HG03442 (cell line): ENCODE results near the gene C14orf39.

Experiments
- ATAC-seq: cut with Tn5 transposase; IDR thresholded peaks from one replicate; pipeline ENCODE4 v1.9.1; 2021; ENCODE audit warnings: mild to moderate bottlenecking, moderate library complexity; ENCODE audit not compliant: unreplicated experiment

The C14orf39 gene, protein sequence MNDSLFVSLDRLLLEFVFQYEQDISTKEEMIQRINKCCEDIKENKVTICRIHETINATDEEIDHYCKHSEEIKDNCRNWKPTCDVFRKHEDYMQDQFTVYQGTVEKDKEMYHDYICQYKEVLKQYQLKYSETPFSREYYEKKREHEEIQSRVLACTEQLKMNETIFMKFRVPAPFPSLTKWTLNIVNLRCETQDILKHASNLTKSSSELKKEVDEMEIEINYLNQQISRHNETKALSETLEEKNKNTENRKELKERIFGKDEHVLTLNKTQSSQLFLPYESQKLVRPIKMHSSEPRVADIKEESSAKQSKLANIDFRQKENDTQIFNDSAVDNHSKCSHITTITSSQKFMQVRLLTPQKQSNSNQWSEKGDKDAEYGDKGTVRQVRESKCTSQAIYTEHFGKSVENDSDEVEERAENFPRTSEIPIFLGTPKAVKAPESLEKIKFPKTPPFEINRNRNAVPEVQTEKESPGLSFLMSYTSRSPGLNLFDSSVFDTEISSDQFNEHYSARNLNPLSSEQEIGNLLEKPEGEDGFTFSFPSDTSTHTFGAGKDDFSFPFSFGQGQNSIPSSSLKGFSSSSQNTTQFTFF

GRCh38 chr14:60485598-60486251 is at the start of gene C14orf39:
Gene C14orf39, minus strand, starts transcription at chr14:60486063. Its CDS starts 985 bp downstream, at chr14:60485078.
- no peak for ATAC-seq

DNA sequence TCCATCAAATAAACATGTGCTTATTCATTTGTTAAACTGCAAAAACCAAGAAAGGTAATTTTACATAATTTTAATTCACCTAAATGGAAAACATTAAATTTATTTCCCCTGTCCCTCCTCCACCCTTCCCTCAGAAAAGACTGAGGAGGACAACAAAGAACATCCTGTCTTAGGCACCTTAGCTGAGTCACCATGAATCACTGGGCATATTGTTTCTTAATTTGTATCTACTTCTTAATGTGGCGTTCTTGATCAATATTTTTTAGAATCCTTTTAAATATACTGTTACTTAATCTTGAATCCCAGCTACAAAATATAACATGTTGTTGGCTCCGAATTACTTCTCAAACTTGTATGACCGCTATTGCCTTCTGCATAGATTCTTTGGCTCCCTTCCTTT is 46.6 kb upstream of the C14orf39 start:
- ATAC-seq, result no peak

GRCh38 chr14:60515511-60516289 is 29.8 kb upstream of the C14orf39 start:
- ATAC-seq, result peak; percentile 24

GRCh38 chr14:60514741-60515491 is 29.1 kb upstream of the C14orf39 start:
- peak; percentile 67 for ATAC-seq

GRCh38 chr14:60514378-60514740 is 28.5 kb upstream of the C14orf39 start:
- no peak for ATAC-seq

GRCh38 chr14:60512973-60513571 is 27.2 kb upstream of the C14orf39 start:
- no peak for ATAC-seq

GRCh38 chr14:60512126-60512525 is 26.3 kb upstream of the C14orf39 start:
- no peak for ATAC-seq

DNA sequence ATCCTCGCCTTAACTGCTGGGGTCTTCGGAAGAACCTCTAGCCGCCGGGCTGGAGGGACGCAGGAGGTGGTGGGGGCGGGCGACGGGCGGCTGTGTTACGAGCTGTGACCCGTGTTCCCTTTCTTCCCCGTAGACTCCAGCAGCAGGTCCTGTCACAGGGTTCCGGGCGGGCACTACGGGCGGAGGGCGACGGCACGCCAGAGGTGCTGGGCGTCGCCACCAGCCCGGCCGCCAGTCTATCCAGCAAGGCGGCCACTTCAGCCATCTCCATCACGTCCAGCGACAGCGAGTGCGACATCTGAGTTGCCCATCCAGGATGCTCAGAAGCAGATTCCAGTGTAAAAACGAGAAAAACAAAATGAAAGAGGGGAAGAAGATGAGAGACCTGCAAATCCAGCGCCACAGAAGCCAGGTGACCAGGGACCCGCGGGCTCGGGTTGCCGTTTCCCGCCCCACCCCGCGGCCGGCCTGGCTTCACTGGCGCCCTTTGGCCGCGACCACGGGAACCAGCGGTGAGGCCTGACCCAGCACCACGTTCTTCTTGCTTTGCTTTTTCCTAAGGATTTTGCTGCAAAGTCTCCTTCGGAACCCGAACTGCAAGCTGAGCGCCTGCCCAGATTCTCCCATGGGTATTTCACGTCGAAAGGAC is 25.2 kb upstream of the C14orf39 start:
- no peak for ATAC-seq

DNA sequence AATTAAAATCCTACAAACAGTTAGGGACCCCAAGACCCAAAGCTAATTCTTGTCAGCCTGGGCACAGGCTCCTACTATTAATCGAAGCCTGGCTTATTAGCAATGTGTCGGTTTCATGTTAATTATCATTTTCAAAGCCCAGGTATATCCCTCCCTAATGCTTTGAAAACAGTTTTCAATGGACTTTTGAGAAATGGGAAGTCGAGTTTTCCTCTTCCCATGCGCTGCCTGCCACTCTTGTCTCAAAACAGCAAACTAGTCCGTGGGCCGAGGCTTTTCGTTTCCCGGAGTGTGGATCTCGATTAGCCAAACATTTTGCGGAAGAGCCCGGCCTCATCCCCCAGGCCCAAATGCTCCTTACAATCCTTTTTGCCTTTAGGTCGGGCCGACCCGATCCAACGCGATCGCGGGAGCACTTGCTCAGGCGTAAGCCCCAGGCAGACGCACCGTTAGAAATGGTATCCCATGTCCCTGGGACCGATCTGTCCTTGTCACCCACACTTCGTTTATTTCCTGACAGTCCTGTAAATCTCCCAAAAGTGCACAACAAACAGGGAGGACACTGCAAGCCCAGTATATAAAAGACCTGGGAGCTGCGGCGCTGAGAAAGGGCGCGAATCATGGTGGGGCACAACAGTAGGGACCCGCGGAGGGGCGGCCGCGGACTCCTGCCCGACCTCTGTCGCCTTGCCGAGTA is 24.5 kb upstream of the C14orf39 start:
- no peak for ATAC-seq

- no peak for ATAC-seq
These were observed 23.8 kb upstream of the C14orf39 start for GRCh38 chr14:60509438-60510253.

- no peak for ATAC-seq
These were observed 23.0 kb upstream of the C14orf39 start, which contains the start of gene SIX6 for GRCh38 chr14:60508707-60509437. Gene SIX6, plus strand, starts transcription at chr14:60509146. Its CDS starts 253 bp downstream, at chr14:60509399.

DNA sequence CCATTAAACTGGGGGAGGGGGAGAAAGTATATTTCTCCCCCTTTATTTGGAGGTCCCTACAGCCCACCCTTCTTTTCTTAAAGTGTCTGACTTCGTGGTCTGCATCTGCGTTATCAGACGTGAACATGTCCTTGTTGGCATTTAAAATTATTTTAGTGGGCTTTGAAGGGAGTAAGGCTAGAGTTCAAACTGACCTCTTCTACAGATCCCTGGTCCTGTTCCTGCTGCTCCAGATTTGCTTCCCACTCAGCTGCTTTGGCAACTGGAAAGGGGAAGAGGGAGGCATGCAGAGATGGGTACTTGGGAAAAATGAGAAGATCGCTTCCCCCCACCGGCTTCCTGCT is 22.5 kb upstream of the C14orf39 start:
- ATAC-seq, result no peak

DNA sequence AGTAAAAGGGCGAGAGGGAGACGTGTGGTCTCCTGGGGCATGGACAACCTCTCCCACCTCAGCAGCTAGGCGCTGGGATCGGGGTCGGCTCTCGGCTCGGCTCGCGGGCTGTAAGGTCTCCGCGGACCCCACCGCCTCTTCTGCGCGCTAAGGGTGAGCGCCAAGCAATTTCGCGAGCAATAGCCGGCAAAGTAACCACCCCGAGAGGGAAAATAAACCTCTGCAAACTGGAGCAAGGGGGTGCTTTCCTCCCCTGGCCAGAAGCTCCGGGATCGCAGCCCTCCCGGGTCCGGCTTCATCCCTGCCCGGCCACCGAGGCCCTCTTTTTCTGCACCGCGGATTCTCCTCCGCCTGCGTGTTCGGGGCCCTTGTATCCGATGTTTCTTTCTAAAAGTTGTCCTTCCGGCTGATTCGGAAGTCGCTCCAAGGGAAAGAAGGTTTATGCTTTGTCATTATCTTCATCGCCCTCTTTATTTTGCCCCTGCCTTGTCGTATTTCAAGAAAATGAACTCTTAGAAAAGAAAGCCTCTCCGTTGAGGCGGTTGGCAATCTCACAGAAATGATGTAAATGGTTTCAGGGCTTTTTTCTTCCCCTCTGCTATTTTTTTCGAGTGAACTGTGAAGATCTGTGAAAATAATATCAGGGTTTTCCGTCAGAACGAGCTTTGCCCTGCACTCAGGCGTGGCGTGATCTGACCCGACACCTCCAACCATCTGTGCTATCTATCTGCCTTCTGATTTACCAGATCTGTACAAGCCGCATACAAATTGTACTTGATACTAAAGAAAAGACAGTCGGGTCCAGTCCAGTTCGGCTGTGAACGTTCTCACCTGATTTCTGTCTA is 21.3 kb upstream of the C14orf39 start:
- ATAC-seq, result no peak

DNA sequence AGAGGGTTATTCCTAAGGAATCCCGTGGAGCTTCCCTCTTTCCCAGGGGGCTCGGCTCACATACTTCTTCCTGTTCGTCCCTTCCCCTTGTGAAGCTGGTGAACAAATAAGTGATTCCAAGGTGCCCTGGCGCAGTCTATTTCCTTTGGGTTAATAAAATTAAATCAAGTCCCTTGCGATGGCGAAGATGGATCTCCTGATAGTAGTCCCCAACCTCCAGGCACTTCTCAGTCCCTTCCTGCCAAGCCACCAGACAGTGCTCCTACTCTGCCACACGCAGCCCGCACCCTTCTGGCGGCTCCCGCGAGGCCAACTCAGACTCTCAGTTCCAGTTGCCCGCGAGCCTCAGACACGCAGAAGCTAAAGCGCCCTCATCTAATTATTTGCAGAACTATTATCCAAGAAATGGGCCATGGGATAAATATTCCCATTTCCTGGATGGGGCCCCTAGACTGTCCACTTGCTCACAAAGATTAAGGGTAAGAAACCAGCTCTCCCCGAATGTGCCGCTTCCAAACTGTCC is 20.7 kb upstream of the C14orf39 start:
- ATAC-seq, result no peak

DNA sequence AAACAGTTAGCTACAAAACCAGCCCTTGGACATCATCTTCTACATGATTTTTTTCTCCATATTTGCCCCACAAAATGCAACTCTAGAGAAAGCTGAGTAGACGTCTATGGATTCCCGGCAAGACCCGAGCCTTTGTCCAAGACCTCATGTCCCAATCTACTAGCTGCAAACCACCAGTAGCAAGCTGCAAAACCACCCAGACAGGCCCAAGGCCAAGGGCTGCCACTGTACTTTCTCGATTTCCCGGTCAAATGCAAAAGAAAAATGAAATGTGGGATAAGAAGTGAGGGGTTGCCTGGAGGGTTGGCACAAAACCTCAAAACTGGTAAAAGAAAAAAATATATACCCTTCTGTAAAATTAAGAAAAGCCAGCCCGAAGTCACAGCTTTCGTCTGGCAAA is 20.1 kb upstream of the C14orf39 start:
- no peak for ATAC-seq

DNA sequence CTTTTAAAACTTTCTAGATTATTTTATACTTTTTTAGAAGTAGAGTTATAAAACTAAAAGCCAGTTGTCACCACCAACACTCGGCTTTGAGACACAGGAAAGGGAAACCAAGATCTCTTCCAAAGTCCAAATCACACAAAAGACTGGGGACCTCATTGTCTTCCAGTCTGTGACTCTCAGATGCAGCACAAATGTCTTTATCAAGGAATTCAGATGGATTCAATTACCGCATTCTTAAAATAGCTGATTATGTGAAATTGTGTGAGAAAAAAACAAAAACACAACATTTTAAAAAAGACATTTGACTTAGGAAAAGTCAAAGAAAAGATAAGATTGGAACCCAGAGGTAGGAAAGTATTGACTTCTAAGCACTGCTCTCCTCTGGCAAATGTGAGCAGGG is 19.6 kb upstream of the C14orf39 start:
- ATAC-seq, result no peak
